ENCODE results near the gene FADS1. TPM values are rescaled to one million over a fixed set of nuclear protein-coding genes. Genes with fewer than 3 reads are reported as not detected.

The FADS1 gene
- total and polyA plus RNA-seq, 2 of the 13 experiments (the other 11 are each of a cell fraction or from before 2014, with no cell fraction given): 91.8 to 108 TPM

DNA sequence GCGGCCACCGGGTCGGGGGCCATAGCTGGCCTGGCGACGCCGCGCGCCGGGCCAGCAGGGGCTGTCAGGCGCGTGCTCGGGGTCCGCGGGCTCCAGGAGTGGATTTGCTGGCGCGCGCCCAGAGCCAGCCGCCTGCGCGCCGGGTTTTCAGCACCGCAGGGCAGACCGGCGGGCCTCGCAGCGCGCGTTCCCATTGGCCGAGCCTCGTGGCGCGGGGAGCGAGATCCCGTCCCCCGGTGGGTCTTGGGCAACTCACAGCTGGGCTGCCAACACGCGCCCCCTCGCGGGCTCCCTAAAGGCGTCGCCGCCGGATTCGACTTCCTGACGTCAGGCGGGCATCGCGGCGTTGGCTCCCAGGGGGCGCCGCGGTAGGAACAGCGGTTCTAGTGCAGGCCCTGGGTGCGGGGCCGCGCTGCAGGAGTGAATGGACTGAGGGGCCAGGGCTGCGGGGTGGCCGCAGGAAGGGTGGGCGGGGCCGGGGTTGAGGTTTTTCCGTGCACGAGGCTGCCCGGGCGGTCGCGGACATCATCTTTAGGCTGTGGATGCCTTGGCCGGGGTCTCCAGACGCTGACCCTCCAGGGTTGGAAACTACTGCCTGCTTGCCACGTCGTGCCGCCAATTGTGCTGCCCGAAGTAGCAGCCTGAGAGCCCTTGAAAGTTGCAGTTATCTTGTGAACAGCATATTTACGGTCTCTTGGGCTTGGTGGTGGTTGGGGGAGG lies at the start of gene FADS1 (continued):
- no peak; the same call in none of the 2 replicates for TF ChIP-seq ZNF746 (CRISPR knock-in tag; IDR thresholded peaks at IDR 0.05)
- peak; percentile 85 for TF ChIP-seq SKI (IDR thresholded peaks at IDR 0.05; ENCODE audit: partially characterized antibody)
- peak; percentile 15 for TF ChIP-seq TBL1XR1 (IDR thresholded peaks at IDR 0.05; ENCODE audit: borderline replicate concordance, low read length, partially characterized antibody)
- TF ChIP-seq MBD4 (IDR thresholded peaks at IDR 0.05; ENCODE audit: borderline replicate concordance, low read length): no peak
- TF ChIP-seq ELF4 (CRISPR knock-in tag; IDR thresholded peaks at IDR 0.05; ENCODE audit: borderline replicate concordance): 0 out of 2 replicates have a peak, but pooled peaks have one; percentile 81
- TF ChIP-seq RFXAP (CRISPR knock-in tag; IDR thresholded peaks at IDR 0.05; ENCODE audit: borderline replicate concordance): peak; percentile 77
- TF ChIP-seq ZSCAN29 (CRISPR knock-in tag; conservative IDR thresholded peaks at IDR 0.05): peak; percentile 93
- TF ChIP-seq, protein P1, sequence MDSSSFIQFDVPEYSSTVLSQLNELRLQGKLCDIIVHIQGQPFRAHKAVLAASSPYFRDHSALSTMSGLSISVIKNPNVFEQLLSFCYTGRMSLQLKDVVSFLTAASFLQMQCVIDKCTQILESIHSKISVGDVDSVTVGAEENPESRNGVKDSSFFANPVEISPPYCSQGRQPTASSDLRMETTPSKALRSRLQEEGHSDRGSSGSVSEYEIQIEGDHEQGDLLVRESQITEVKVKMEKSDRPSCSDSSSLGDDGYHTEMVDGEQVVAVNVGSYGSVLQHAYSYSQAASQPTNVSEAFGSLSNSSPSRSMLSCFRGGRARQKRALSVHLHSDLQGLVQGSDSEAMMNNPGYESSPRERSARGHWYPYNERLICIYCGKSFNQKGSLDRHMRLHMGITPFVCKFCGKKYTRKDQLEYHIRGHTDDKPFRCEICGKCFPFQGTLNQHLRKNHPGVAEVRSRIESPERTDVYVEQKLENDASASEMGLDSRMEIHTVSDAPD (CRISPR knock-in tag; IDR thresholded peaks at IDR 0.05): no peak; the same call in 1 of the 2 replicates
- peak; percentile 47; the same call in 1 of the 2 replicates for TF ChIP-seq KAT7 (CRISPR knock-in tag; IDR thresholded peaks at IDR 0.05; ENCODE audit: borderline replicate concordance)
- TF ChIP-seq, protein P2, sequence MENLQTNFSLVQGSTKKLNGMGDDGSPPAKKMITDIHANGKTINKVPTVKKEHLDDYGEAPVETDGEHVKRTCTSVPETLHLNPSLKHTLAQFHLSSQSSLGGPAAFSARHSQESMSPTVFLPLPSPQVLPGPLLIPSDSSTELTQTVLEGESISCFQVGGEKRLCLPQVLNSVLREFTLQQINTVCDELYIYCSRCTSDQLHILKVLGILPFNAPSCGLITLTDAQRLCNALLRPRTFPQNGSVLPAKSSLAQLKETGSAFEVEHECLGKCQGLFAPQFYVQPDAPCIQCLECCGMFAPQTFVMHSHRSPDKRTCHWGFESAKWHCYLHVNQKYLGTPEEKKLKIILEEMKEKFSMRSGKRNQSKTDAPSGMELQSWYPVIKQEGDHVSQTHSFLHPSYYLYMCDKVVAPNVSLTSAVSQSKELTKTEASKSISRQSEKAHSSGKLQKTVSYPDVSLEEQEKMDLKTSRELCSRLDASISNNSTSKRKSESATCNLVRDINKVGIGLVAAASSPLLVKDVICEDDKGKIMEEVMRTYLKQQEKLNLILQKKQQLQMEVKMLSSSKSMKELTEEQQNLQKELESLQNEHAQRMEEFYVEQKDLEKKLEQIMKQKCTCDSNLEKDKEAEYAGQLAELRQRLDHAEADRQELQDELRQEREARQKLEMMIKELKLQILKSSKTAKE (CRISPR knock-in tag; IDR thresholded peaks at IDR 0.05; ENCODE audit: borderline replicate concordance): peak; percentile 62; the same call in 1 of the 2 replicates
- peak; percentile 53 for TF ChIP-seq PPARG (CRISPR knock-in tag; conservative IDR thresholded peaks at IDR 0.05)
- no peak for TF ChIP-seq ZNF549 (CRISPR knock-in tag; IDR thresholded peaks at IDR 0.05)
- TF ChIP-seq, protein P3, sequence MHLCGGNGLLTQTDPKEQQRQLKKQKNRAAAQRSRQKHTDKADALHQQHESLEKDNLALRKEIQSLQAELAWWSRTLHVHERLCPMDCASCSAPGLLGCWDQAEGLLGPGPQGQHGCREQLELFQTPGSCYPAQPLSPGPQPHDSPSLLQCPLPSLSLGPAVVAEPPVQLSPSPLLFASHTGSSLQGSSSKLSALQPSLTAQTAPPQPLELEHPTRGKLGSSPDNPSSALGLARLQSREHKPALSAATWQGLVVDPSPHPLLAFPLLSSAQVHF (CRISPR knock-in tag; IDR thresholded peaks at IDR 0.05): no peak
- peak; percentile 96 for TF ChIP-seq MEIS1 (CRISPR knock-in tag; IDR thresholded peaks at IDR 0.05; ENCODE audit: borderline replicate concordance)
- peak; percentile 98 for TF ChIP-seq ZSCAN31 (CRISPR knock-in tag; IDR thresholded peaks at IDR 0.05; ENCODE audit: low read depth)
- TF ChIP-seq, protein P4, sequence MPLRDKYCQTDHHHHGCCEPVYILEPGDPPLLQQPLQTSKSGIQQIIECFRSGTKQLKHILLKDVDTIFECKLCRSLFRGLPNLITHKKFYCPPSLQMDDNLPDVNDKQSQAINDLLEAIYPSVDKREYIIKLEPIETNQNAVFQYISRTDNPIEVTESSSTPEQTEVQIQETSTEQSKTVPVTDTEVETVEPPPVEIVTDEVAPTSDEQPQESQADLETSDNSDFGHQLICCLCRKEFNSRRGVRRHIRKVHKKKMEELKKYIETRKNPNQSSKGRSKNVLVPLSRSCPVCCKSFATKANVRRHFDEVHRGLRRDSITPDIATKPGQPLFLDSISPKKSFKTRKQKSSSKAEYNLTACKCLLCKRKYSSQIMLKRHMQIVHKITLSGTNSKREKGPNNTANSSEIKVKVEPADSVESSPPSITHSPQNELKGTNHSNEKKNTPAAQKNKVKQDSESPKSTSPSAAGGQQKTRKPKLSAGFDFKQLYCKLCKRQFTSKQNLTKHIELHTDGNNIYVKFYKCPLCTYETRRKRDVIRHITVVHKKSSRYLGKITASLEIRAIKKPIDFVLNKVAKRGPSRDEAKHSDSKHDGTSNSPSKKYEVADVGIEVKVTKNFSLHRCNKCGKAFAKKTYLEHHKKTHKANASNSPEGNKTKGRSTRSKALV (CRISPR knock-in tag; IDR thresholded peaks at IDR 0.05): peak; percentile 91
- TF ChIP-seq ZNF350 (CRISPR knock-in tag; IDR thresholded peaks at IDR 0.05; ENCODE audit: borderline replicate concordance, low read depth): peak; percentile 76
- no peak for TF ChIP-seq RORA (CRISPR knock-in tag; IDR thresholded peaks at IDR 0.05)
- no peak for TF ChIP-seq SATB2 (CRISPR knock-in tag; IDR thresholded peaks at IDR 0.05)
- TF ChIP-seq ZNF251 (CRISPR knock-in tag; IDR thresholded peaks at IDR 0.05): no peak
- no peak for TF ChIP-seq MTF1 (CRISPR knock-in tag; IDR thresholded peaks at IDR 0.05)
- no peak for TF ChIP-seq ETV6 (CRISPR knock-in tag; conservative IDR thresholded peaks at IDR 0.05)
- TF ChIP-seq ZNF550 (CRISPR knock-in tag; IDR thresholded peaks at IDR 0.05; ENCODE audit: borderline replicate concordance): no peak
- no peak for TF ChIP-seq PLRG1 (conservative IDR thresholded peaks at IDR 0.05)

All from HepG2 (cell line).